ENCODE data around the gene KRT72.

Gene KRT72

GRCh38 chr12:52542785-52543318 is 58.4 kb downstream of the KRT72 start:
- Histone ChIP-seq H3K9me3 (ENCODE audit: control insufficient read depth, low read length) (no peaks in the 10 kb centered on the region), H3K9ac (ENCODE audit: low read length) (no peak overlapping the region), H3K4me1 (ENCODE audit: control insufficient read depth, insufficient read depth, low read length) (peaks cover 7% of the 10 kb centered on the region), H3K36me3 (ENCODE audit: control insufficient read depth, insufficient read depth, low read length) (no peaks in the 10 kb centered on the region), H3K4me3 (ENCODE audit: low read length) (no peak overlapping the region), H3K27me3 (ENCODE audit: control insufficient read depth, insufficient read depth, low read length) (peaks cover 4% of the 10 kb centered on the region)

- Histone ChIP-seq H3K27me3 (ENCODE audit: control insufficient read depth, insufficient read depth, low read length) (peaks cover 4% of the 10 kb centered on the region), H3K4me1 (ENCODE audit: control insufficient read depth, insufficient read depth, low read length) (peaks cover 7% of the 10 kb centered on the region)
Observed at GRCh38 chr12:52542157-52542556, 59.1 kb downstream of the KRT72 start.

GRCh38 chr12:52541709-52542108 is 59.6 kb downstream of the KRT72 start:
- Histone ChIP-seq H3K27me3 (ENCODE audit: control insufficient read depth, insufficient read depth, low read length) (peaks cover 4% of the 10 kb centered on the region), H3K4me3 (ENCODE audit: low read length) (no peak overlapping the region), H3K9me3 (ENCODE audit: control insufficient read depth, low read length) (no peaks in the 10 kb centered on the region), H3K4me1 (ENCODE audit: control insufficient read depth, insufficient read depth, low read length) (peaks cover 7% of the 10 kb centered on the region), H3K9ac (ENCODE audit: low read length) (no peak overlapping the region), H3K36me3 (ENCODE audit: control insufficient read depth, insufficient read depth, low read length) (no peaks in the 10 kb centered on the region)

More at GRCh38 chr12:52542157-52542556, 59.1 kb downstream of the KRT72 start:
- Histone ChIP-seq H3K9ac (ENCODE audit: low read length) (no peak overlapping the region), H3K4me3 (ENCODE audit: low read length) (no peak overlapping the region), H3K36me3 (ENCODE audit: control insufficient read depth, insufficient read depth, low read length) (no peaks in the 10 kb centered on the region), H3K9me3 (ENCODE audit: control insufficient read depth, low read length) (no peaks in the 10 kb centered on the region)

GRCh38 chr12:52540531-52540930 is 60.7 kb downstream of the KRT72 start:
- peaks cover 4% of the 10 kb centered on the region for H3K27me3 ChIP-seq (ENCODE audit: control insufficient read depth, insufficient read depth, low read length)
- no peak overlapping the region for H3K4me3 ChIP-seq (ENCODE audit: low read length)
- H3K36me3 ChIP-seq (ENCODE audit: control insufficient read depth, insufficient read depth, low read length) = no peaks in the 10 kb centered on the region
- H3K9me3 ChIP-seq (ENCODE audit: control insufficient read depth, low read length) = no peaks in the 10 kb centered on the region
- H3K9ac ChIP-seq (ENCODE audit: low read length) = no peak overlapping the region
- H3K4me1 ChIP-seq (ENCODE audit: control insufficient read depth, insufficient read depth, low read length) = peaks cover 7% of the 10 kb centered on the region

GRCh38 chr12:52539821-52540173 is 61.5 kb downstream of the KRT72 start:
- Histone ChIP-seq H3K36me3 (ENCODE audit: control insufficient read depth, insufficient read depth, low read length) (no peaks in the 10 kb centered on the region), H3K9me3 (ENCODE audit: control insufficient read depth, low read length) (no peaks in the 10 kb centered on the region), H3K9ac (ENCODE audit: low read length) (no peak overlapping the region), H3K4me1 (ENCODE audit: control insufficient read depth, insufficient read depth, low read length) (peaks cover 7% of the 10 kb centered on the region), H3K27me3 (ENCODE audit: control insufficient read depth, insufficient read depth, low read length) (no peaks in the 10 kb centered on the region), H3K4me3 (ENCODE audit: low read length) (no peak overlapping the region)

GRCh38 chr12:52539083-52539820 is 62.0 kb downstream of the KRT72 start:
- no peak overlapping the region for H3K4me3 ChIP-seq (ENCODE audit: low read length)
- no peaks in the 10 kb centered on the region for H3K36me3 ChIP-seq (ENCODE audit: control insufficient read depth, insufficient read depth, low read length)
- H3K9ac ChIP-seq (ENCODE audit: low read length) = no peak overlapping the region
- H3K9me3 ChIP-seq (ENCODE audit: control insufficient read depth, low read length) = no peaks in the 10 kb centered on the region
- peaks cover 7% of the 10 kb centered on the region for H3K4me1 ChIP-seq (ENCODE audit: control insufficient read depth, insufficient read depth, low read length)
- H3K27me3 ChIP-seq (ENCODE audit: control insufficient read depth, insufficient read depth, low read length) = no peaks in the 10 kb centered on the region

- Histone ChIP-seq H3K4me1 (ENCODE audit: control insufficient read depth, insufficient read depth, low read length) (peaks cover 7% of the 10 kb centered on the region), H3K4me3 (ENCODE audit: low read length) (no peak overlapping the region), H3K9ac (ENCODE audit: low read length) (no peak overlapping the region), H3K36me3 (ENCODE audit: control insufficient read depth, insufficient read depth, low read length) (no peaks in the 10 kb centered on the region), H3K9me3 (ENCODE audit: control insufficient read depth, low read length) (no peaks in the 10 kb centered on the region), H3K27me3 (ENCODE audit: control insufficient read depth, insufficient read depth, low read length) (no peaks in the 10 kb centered on the region)
Observed at GRCh38 chr12:52537101-52537500, 64.2 kb downstream of the KRT72 start.
